ENCODE measurements around the gene SMARCA2. TPM values are rescaled to one million over a fixed set of nuclear protein-coding genes. Genes with fewer than 3 reads are reported as not detected.

SMARCA2 gene
- total RNA-seq, 1 donor from 2014 or later: 91.4 TPM

GRCh38 chr9:2065704-2066103 is 50.6 kb downstream of the SMARCA2 start:
- Mint-ChIP-seq H3K4me3 (no peak overlapping the region), H3K27me3 (no peaks in the 10 kb centered on the region), H3K36me3 (ENCODE audit: low read depth) (peaks cover 49% of the 10 kb centered on the region), H3K4me1 (peaks cover 12% of the 10 kb centered on the region), H3K9me3 (no peaks in the 10 kb centered on the region), H3K27ac (peak overlapping the region; percentile 43)
- intact Hi-C loops (cut with micrococcal nuclease): loop anchor here (1.0 kb wide), 1 partner anchor 10 kb away; no protein-coding TSS in a partner anchor
- DNase-seq: no peak

DNA sequence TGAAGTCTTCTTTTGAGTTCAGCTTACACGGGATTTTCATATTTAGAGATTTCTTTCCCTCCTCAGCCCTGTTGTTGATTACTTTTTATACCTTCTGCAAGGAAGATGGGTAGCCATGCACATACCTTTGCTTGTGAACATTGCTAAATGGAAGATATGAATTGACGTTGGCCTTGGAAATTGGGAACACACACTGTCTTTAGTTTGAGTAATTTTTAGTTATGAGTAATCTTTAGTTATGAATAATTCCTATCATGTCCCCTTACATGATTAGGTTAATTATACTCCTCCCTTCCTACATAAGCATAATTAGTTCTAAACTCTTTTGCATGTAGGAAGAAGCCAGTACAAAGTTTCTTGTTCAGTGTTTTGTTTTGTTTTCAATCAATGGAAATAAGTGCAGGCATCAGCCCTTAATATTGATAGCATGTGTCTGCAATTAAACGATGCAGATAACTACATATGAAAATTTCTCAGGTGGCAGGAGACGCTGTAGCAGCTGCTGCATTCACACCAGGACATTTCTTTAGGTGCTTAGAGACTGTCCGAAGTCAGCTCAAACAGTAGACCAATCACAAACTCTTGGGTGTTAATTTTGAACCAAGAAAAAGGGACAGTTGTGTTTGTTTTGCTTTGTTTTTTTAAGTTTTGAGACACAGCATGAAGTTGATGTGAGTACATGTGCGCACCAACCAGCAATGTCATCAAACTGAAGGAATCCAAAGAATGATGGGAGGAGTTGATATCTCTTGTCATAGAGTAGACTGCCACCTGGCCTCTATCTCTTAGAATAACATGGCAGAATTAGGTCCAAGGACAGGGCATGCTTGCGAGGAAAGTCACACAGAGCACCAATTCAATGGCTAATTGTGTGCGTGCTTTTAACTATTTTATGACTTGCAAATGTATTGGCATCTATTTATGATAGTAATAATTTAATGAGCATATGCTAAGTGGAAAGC is 51.4 kb downstream of the SMARCA2 start:
- Mint-ChIP-seq H3K27me3 (no peaks in the 10 kb centered on the region), H3K4me1 (peaks cover 12% of the 10 kb centered on the region), H3K36me3 (ENCODE audit: low read depth) (peaks cover 47% of the 10 kb centered on the region), H3K4me3 (no peak overlapping the region), H3K27ac (no peak overlapping the region), H3K9me3 (no peaks in the 10 kb centered on the region)
- intact Hi-C loops (cut with micrococcal nuclease): loop anchor here (1.0 kb wide), 1 partner anchor 11 kb away; no protein-coding TSS in a partner anchor
- peak; percentile 68 for DNase-seq

DNA sequence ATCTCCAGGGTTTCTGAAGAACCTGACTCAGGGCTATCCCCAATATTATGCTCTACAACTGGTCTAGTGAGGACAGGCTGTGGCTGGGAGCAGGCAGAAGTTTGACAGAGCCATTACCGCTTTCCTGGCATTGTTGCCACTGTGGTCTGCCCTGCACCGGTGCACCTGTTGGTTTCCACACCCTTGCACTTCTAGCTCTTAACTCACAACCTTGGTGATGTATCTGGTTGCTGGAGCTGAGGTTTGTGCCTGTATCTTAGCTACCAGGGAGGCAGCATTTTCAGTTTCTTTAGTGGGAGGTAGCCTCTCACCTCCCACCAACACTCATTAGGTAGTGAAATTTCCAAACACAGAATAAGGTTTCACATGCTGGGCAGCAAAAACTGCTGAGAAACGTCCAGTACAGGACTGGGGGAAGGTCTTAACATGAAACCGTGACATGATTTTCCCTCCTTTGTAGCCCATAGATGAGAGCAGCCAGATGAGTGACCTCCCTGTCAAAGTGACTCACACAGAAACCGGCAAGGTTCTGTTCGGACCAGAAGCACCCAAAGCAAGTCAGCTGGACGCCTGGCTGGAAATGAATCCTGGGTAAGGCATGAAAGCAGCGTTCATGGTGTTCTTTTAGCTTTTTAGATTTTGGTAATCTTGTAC is 57.7 kb downstream of the SMARCA2 start:
- H3K4me3 Mint-ChIP-seq: no peak overlapping the region
- no peak overlapping the region for H3K27ac Mint-ChIP-seq
- DNase-seq: no peak
- no peaks in the 10 kb centered on the region for H3K9me3 Mint-ChIP-seq
- peaks cover 75% of the 10 kb centered on the region for H3K36me3 Mint-ChIP-seq (ENCODE audit: low read depth)
- intact Hi-C loops (cut with micrococcal nuclease): no loop called here
- no peaks in the 10 kb centered on the region for H3K27me3 Mint-ChIP-seq
- peaks cover 3% of the 10 kb centered on the region for H3K4me1 Mint-ChIP-seq

- H3K27me3 Mint-ChIP-seq: no peaks in the 10 kb centered on the region
- peaks cover 67% of the 10 kb centered on the region for H3K36me3 Mint-ChIP-seq (ENCODE audit: low read depth)
- no peak for DNase-seq
- intact Hi-C loops (cut with micrococcal nuclease): loop anchor here (10.0 kb wide), 1 partner anchor 378 kb away; no protein-coding TSS in a partner anchor
- no peak overlapping the region for H3K4me3 Mint-ChIP-seq
- no peak overlapping the region for H3K27ac Mint-ChIP-seq
- H3K9me3 Mint-ChIP-seq: no peaks in the 10 kb centered on the region
- H3K4me1 Mint-ChIP-seq: peaks cover 8% of the 10 kb centered on the region
These were observed 67.6 kb downstream of the SMARCA2 start for GRCh38 chr9:2082772-2083171.

DNA sequence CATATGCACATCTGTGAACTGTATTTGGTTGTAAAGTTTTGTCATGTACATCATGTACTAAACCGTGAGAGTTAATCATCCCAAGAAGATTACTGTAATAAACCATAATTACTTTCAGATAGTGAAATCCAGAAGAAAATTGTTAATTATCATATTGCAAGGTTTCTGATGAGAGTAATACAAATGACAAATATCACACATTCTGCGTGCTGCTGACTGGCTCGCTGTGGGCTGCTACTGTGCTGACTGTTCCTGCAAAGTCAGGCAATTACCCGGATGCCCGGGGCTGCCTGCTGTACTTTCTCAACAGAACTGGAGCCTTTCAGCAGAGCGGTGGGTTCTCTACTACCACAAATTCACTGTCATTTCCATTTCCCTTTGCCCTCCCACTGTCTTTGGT is 68.3 kb downstream of the SMARCA2 start:
- intact Hi-C loops (cut with micrococcal nuclease): loop anchor here (10.0 kb wide), 1 partner anchor 379 kb away; no protein-coding TSS in a partner anchor
- Mint-ChIP-seq H3K27ac (no peak overlapping the region), H3K9me3 (no peaks in the 10 kb centered on the region), H3K36me3 (ENCODE audit: low read depth) (peaks cover 68% of the 10 kb centered on the region), H3K4me3 (no peak overlapping the region), H3K27me3 (no peaks in the 10 kb centered on the region), H3K4me1 (peaks cover 9% of the 10 kb centered on the region)
- DNase-seq: no peak

- Mint-ChIP-seq H3K9me3 (no peaks in the 10 kb centered on the region), H3K4me1 (peaks cover 13% of the 10 kb centered on the region), H3K36me3 (ENCODE audit: low read depth) (peaks cover 62% of the 10 kb centered on the region), H3K27me3 (no peaks in the 10 kb centered on the region), H3K4me3 (no peak overlapping the region), H3K27ac (no peak overlapping the region)
- intact Hi-C loops (cut with micrococcal nuclease): loop anchor here (2.0 to 10.0 kb wide), 4 partner anchors 31 to 381 kb away; no protein-coding TSS in a partner anchor
- DNase-seq: no peak
These were observed 70.6 kb downstream of the SMARCA2 start for GRCh38 chr9:2085716-2086115.

GRCh38 chr9:2086116-2086515 is 71.0 kb downstream of the SMARCA2 start:
- no peaks in the 10 kb centered on the region for H3K9me3 Mint-ChIP-seq
- intact Hi-C loops (cut with micrococcal nuclease): loop anchor here (2.0 to 10.0 kb wide), 4 partner anchors 31 to 381 kb away; no protein-coding TSS in a partner anchor
- H3K36me3 Mint-ChIP-seq (ENCODE audit: low read depth): peaks cover 64% of the 10 kb centered on the region
- peaks cover 13% of the 10 kb centered on the region for H3K4me1 Mint-ChIP-seq
- H3K27ac Mint-ChIP-seq: no peak overlapping the region
- H3K27me3 Mint-ChIP-seq: no peaks in the 10 kb centered on the region
- DNase-seq: no peak
- H3K4me3 Mint-ChIP-seq: no peak overlapping the region

- Mint-ChIP-seq H3K27me3 (no peaks in the 10 kb centered on the region), H3K27ac (peak overlapping the region; percentile 22), H3K9me3 (no peaks in the 10 kb centered on the region), H3K36me3 (ENCODE audit: low read depth) (peaks cover 65% of the 10 kb centered on the region), H3K4me1 (peaks cover 13% of the 10 kb centered on the region), H3K4me3 (no peak overlapping the region)
- no peak for DNase-seq
- intact Hi-C loops (cut with micrococcal nuclease): loop anchor here (2.0 to 10.0 kb wide), 4 partner anchors 32 to 382 kb away; no protein-coding TSS in a partner anchor
These were observed 71.8 kb downstream of the SMARCA2 start for GRCh38 chr9:2086971-2087370.

DNA sequence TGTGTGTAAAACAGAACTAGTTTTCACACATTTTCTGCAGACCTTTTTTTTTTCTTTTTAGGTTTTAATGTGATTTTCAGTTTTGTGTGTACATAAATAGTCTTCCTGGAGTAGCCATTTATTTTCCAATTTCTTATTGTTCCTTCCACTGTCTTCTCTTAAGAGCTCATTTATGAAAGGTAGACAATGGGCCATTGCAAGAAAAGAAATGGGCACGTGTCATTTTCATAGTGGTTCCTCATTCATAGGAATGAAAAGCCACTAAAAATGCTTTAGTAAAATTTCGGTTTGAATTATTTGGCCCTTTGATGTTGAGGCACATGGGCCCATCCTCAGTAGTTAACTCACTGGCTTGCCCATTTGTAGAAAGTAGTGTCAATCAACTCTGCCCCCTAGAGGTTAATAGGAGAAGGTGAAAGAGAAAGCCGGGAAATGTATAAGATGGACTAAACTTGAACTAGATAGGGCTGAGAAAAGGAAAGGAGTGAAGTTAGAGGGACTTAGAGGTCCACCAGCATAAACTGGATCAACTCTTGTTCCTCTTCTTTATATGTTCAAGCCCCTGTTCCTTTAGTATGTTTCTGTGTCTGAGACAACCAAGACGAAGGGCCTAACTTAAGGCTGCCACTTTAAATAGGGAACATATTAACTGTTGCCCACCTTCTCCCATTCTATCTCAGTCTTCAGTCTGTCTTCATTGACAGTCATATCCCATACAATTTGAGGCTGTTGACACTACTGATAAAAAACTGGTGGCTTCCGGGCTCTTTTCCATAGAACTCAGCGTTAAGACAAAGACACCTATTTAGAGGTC is 72.6 kb downstream of the SMARCA2 start:
- Mint-ChIP-seq H3K9me3 (no peaks in the 10 kb centered on the region), H3K4me1 (peaks cover 13% of the 10 kb centered on the region), H3K27me3 (no peaks in the 10 kb centered on the region), H3K36me3 (ENCODE audit: low read depth) (peaks cover 67% of the 10 kb centered on the region), H3K27ac (peak overlapping the region; percentile 5), H3K4me3 (no peak overlapping the region)
- peak; percentile 70 for DNase-seq
- intact Hi-C loops (cut with micrococcal nuclease): loop anchor here (2.0 to 10.0 kb wide), 4 partner anchors 33 to 383 kb away; no protein-coding TSS in a partner anchor

GRCh38 chr9:2093920-2094597 is 78.9 kb downstream of the SMARCA2 start:
- Mint-ChIP-seq H3K27ac (no peak overlapping the region), H3K4me3 (no peak overlapping the region), H3K4me1 (peaks cover 4% of the 10 kb centered on the region), H3K36me3 (ENCODE audit: low read depth) (peaks cover 55% of the 10 kb centered on the region), H3K27me3 (no peaks in the 10 kb centered on the region), H3K9me3 (no peaks in the 10 kb centered on the region)
- DNase-seq: no peak
- intact Hi-C loops (cut with micrococcal nuclease): no loop called here

DNA sequence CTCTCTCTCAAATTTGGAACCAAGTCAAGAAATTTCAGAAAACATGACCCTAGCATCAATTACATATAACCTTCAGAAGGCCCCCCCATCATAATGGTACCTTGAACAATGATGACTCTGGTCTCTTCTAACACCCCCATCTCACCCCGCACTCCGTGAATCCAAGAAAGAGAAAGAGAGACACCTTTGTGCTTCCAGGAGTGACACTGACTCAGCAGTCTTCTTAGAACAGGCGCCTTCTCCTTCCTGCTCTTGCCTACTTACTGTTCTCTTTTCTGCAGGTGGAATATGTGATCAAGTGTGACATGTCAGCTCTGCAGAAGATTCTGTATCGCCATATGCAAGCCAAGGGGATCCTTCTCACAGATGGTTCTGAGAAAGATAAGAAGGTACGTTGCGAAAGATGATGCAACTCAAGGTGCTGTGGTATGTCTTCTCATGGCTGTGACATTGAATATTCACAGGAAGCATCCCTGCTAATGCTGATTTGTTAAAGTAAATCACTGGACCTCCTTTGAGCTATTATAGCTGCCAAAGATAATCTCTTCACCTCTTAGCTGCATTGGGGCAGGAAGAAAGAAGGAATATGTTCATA is 81.3 kb downstream of the SMARCA2 start:
- no peaks in the 10 kb centered on the region for H3K27me3 Mint-ChIP-seq
- intact Hi-C loops (cut with micrococcal nuclease): no loop called here
- no peaks in the 10 kb centered on the region for H3K9me3 Mint-ChIP-seq
- no peak for DNase-seq
- no peak overlapping the region for H3K27ac Mint-ChIP-seq
- no peak overlapping the region for H3K4me3 Mint-ChIP-seq
- H3K4me1 Mint-ChIP-seq: no peaks in the 10 kb centered on the region
- peaks cover 55% of the 10 kb centered on the region for H3K36me3 Mint-ChIP-seq (ENCODE audit: low read depth)

DNA sequence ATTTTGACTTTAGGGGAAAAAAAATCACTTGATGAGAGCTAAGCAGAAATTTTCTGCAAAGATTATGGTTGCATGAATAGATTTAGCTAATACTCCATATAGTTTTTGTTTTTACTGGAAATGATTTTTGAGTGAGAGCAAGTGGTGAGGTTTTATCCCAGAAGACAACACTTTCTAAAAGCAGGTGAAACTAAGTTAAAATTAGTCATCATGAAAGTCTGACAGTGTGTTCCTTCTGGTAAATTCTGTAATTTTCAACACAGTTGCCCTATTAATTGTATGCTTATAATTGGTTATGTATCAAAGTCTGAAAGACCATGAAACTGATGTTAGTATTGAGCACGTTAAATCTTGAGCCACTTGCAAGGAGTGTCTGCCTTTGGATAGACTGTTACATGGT is 91.5 kb downstream of the SMARCA2 start:
- Mint-ChIP-seq H3K27me3 (no peaks in the 10 kb centered on the region), H3K4me1 (peaks cover 6% of the 10 kb centered on the region), H3K9me3 (no peaks in the 10 kb centered on the region), H3K36me3 (ENCODE audit: low read depth) (peaks cover 54% of the 10 kb centered on the region), H3K4me3 (no peak overlapping the region), H3K27ac (no peak overlapping the region)
- DNase-seq: no peak
- intact Hi-C loops (cut with micrococcal nuclease): no loop called here

All from activated CD4-positive, alpha-beta T cell treated with anti-CD3 and anti-CD28 coated beads, Interleukin-2, amount 10 ng/mL, durations not matched to agents 24 days and 14 days (primary cell).